BLaER1 (cell line): ENCODE data around the gene ATP6V0B.
A peak's percentile ranks its signal among the peaks of the same experiment; 100 is the strongest.

Experiments used
- H3K27ac ChIP-seq: shearing (Covaris generic); formaldehyde crosslinking; 2 replicates; pipeline ENCODE4 v1.8.1; 2022
- H3K27me3 ChIP-seq: shearing (Covaris generic); formaldehyde crosslinking; 2 replicates; pipeline ENCODE4 v1.8.1; 2022
- H3K36me3 ChIP-seq: shearing (Covaris generic); formaldehyde crosslinking; 2 replicates; pipeline ENCODE4 v1.8.1; 2022
- H3K4me1 ChIP-seq: shearing (Covaris generic); formaldehyde crosslinking; 2 replicates; pipeline ENCODE4 v1.8.1; 2022
- H3K4me2 ChIP-seq: shearing (Covaris generic); formaldehyde crosslinking; 2 replicates; pipeline ENCODE4 v1.8.1; 2022
- H3K4me3 ChIP-seq: shearing (Covaris generic); formaldehyde crosslinking; 2 replicates; pipeline ENCODE4 v1.8.1; 2022
- H3K9ac ChIP-seq: shearing (Covaris generic); formaldehyde crosslinking; 2 replicates; pipeline ENCODE4 v1.8.1; 2022
- H3K9me3 ChIP-seq: shearing (Covaris generic); formaldehyde crosslinking; 2 replicates; pipeline ENCODE4 v1.8.1; 2022
- H4K20me1 ChIP-seq: shearing (Covaris generic); formaldehyde crosslinking; 2 replicates; pipeline ENCODE4 v1.8.1; 2022
- Cebpa-rat ChIP-seq: shearing (Covaris generic); IDR thresholded peaks from 2 replicates; pipeline ENCODE4 v1.8.1; 2022

Gene ATP6V0B

GRCh38 chr1:43969416-43969745 lies 5.4 kb upstream of the ATP6V0B start:
- no peaks in the 10 kb centered on the region for H3K9me3 ChIP-seq
- H3K27me3 ChIP-seq = no peaks in the 10 kb centered on the region
- H3K4me2 ChIP-seq = peak overlapping the region; percentile 100
- no peak for TF ChIP-seq Cebpa-rat
- H3K36me3 ChIP-seq = peaks cover 57% of the 10 kb centered on the region
- H3K4me3 ChIP-seq = peak overlapping the region; percentile 94
- H3K9ac ChIP-seq = no peak overlapping the region
- peaks cover 19% of the 10 kb centered on the region; the same call in 1 of the 2 replicates for H4K20me1 ChIP-seq
- peaks cover 22% of the 10 kb centered on the region for H3K4me1 ChIP-seq
- H3K27ac ChIP-seq = no peak overlapping the region

GRCh38 chr1:43969746-43970466 lies 4.9 kb upstream of the ATP6V0B start, which contains the start of gene DPH2:
Gene DPH2, plus strand, starts transcription at chr1:43970010. Its CDS starts 166 bp downstream, at chr1:43970176.
- H3K4me1 ChIP-seq = peaks cover 23% of the 10 kb centered on the region
- peak within 1 kb of the TSS; percentile 78 for H3K27ac ChIP-seq
- no peak for TF ChIP-seq Cebpa-rat
- H3K36me3 ChIP-seq = peaks cover 53% of the 10 kb centered on the region
- H3K27me3 ChIP-seq = no peaks in the 10 kb centered on the region
- peak within 1 kb of the TSS; percentile 100 for H3K4me2 ChIP-seq
- no peaks in the 10 kb centered on the region for H3K9me3 ChIP-seq
- H3K9ac ChIP-seq = peak within 1 kb of the TSS; percentile 87
- H4K20me1 ChIP-seq = peaks cover 19% of the 10 kb centered on the region; the same call in 1 of the 2 replicates
- H3K4me3 ChIP-seq = peak within 1 kb of the TSS; percentile 94

- peak overlapping the region; percentile 78 for H3K27ac ChIP-seq
- H3K4me3 ChIP-seq = peak overlapping the region; percentile 94
- peaks cover 23% of the 10 kb centered on the region for H3K4me1 ChIP-seq
- no peaks in the 10 kb centered on the region for H3K27me3 ChIP-seq
- peak overlapping the region; percentile 87 for H3K9ac ChIP-seq
- TF ChIP-seq Cebpa-rat = no peak
- peaks cover 53% of the 10 kb centered on the region for H3K36me3 ChIP-seq
- no peaks in the 10 kb centered on the region for H3K9me3 ChIP-seq
- H4K20me1 ChIP-seq = peaks cover 23% of the 10 kb centered on the region
- peak overlapping the region; percentile 100 for H3K4me2 ChIP-seq
Observed at GRCh38 chr1:43970502-43970901, 4.3 kb upstream of the ATP6V0B start.

GRCh38 chr1:43970911-43971310 lies 3.8 kb upstream of the ATP6V0B start:
- peaks cover 23% of the 10 kb centered on the region for H4K20me1 ChIP-seq
- H3K9ac ChIP-seq = peak overlapping the region; percentile 87
- H3K4me2 ChIP-seq = peak overlapping the region; percentile 100
- H3K27ac ChIP-seq = no peak overlapping the region
- peak overlapping the region; percentile 94 for H3K4me3 ChIP-seq
- H3K36me3 ChIP-seq = peaks cover 50% of the 10 kb centered on the region
- TF ChIP-seq Cebpa-rat = no peak
- H3K9me3 ChIP-seq = no peaks in the 10 kb centered on the region
- H3K4me1 ChIP-seq = peaks cover 24% of the 10 kb centered on the region
- no peaks in the 10 kb centered on the region for H3K27me3 ChIP-seq

- peaks cover 29% of the 10 kb centered on the region for H4K20me1 ChIP-seq
- no peaks in the 10 kb centered on the region for H3K9me3 ChIP-seq
- H3K36me3 ChIP-seq = peaks cover 49% of the 10 kb centered on the region
- peak overlapping the region; percentile 100 for H3K4me2 ChIP-seq
- no peaks in the 10 kb centered on the region for H3K27me3 ChIP-seq
- H3K27ac ChIP-seq = no peak overlapping the region
- TF ChIP-seq Cebpa-rat = no peak
- peaks cover 30% of the 10 kb centered on the region for H3K4me1 ChIP-seq
- H3K4me3 ChIP-seq = peak overlapping the region; percentile 94; the same call in 1 of the 2 replicates
- peak overlapping the region; percentile 87; the same call in 1 of the 2 replicates for H3K9ac ChIP-seq
Observed at GRCh38 chr1:43971336-43971980, 3.3 kb upstream of the ATP6V0B start.

- no peaks in the 10 kb centered on the region for H3K9me3 ChIP-seq
- H3K4me1 ChIP-seq = peaks cover 53% of the 10 kb centered on the region
- peaks cover 53% of the 10 kb centered on the region for H3K36me3 ChIP-seq
- peaks cover 52% of the 10 kb centered on the region for H4K20me1 ChIP-seq
- peak overlapping the region; percentile 93 for H3K4me3 ChIP-seq
- no peak for TF ChIP-seq Cebpa-rat
- H3K9ac ChIP-seq = peak overlapping the region; percentile 96
- H3K4me2 ChIP-seq = peak overlapping the region; percentile 94
- no peaks in the 10 kb centered on the region for H3K27me3 ChIP-seq
- H3K27ac ChIP-seq = peak overlapping the region; percentile 94
Observed at GRCh38 chr1:43973981-43974442, 748 bp upstream of the ATP6V0B start.

- peak overlapping the region; percentile 93 for H3K4me3 ChIP-seq
- peaks cover 58% of the 10 kb centered on the region for H3K4me1 ChIP-seq
- H4K20me1 ChIP-seq = peaks cover 50% of the 10 kb centered on the region
- no peaks in the 10 kb centered on the region for H3K9me3 ChIP-seq
- peak overlapping the region; percentile 94 for H3K4me2 ChIP-seq
- H3K9ac ChIP-seq = peak overlapping the region; percentile 96
- TF ChIP-seq Cebpa-rat = no peak
- peaks cover 53% of the 10 kb centered on the region for H3K36me3 ChIP-seq
- H3K27ac ChIP-seq = peak overlapping the region; percentile 94
- no peaks in the 10 kb centered on the region for H3K27me3 ChIP-seq
Observed at GRCh38 chr1:43975249-43975961, 645 bp downstream of the ATP6V0B start.

- Histone ChIP-seq H3K27ac (peak overlapping the region; percentile 94), H3K9ac (peak overlapping the region; percentile 96), H3K4me1 (peaks cover 58% of the 10 kb centered on the region), H3K4me3 (peak overlapping the region; percentile 93), H3K4me2 (peak overlapping the region; percentile 94), H3K27me3 (no peaks in the 10 kb centered on the region), H4K20me1 (peaks cover 50% of the 10 kb centered on the region), H3K36me3 (peaks cover 53% of the 10 kb centered on the region), H3K9me3 (no peaks in the 10 kb centered on the region)
- no peak for TF ChIP-seq Cebpa-rat
Observed at GRCh38 chr1:43976045-43976444, 1.3 kb downstream of the ATP6V0B start.

GRCh38 chr1:43976890-43977289 lies 2.1 kb downstream of the ATP6V0B start:
- H3K4me3 ChIP-seq = peak overlapping the region; percentile 93; the same call in 1 of the 2 replicates

More at GRCh38 chr1:43976890-43977289, 2.1 kb downstream of the ATP6V0B start:
- H3K4me2 ChIP-seq = peak overlapping the region; percentile 94
- TF ChIP-seq Cebpa-rat = no peak
- H3K9me3 ChIP-seq = no peaks in the 10 kb centered on the region
- peaks cover 56% of the 10 kb centered on the region for H4K20me1 ChIP-seq
- H3K9ac ChIP-seq = peak overlapping the region; percentile 96; the same call in 1 of the 2 replicates
- peaks cover 62% of the 10 kb centered on the region for H3K4me1 ChIP-seq
- no peak overlapping the region for H3K27ac ChIP-seq
- no peaks in the 10 kb centered on the region for H3K27me3 ChIP-seq
- H3K36me3 ChIP-seq = peaks cover 53% of the 10 kb centered on the region
